NCI-H226 (cell line): ENCODE results near the gene DMTF1.

ENCODE experiments used
- DNase-seq: peaks from one replicate; pipeline ENCODE4 v3.0.0-alpha.2; 2015

The DMTF1 gene

DNA sequence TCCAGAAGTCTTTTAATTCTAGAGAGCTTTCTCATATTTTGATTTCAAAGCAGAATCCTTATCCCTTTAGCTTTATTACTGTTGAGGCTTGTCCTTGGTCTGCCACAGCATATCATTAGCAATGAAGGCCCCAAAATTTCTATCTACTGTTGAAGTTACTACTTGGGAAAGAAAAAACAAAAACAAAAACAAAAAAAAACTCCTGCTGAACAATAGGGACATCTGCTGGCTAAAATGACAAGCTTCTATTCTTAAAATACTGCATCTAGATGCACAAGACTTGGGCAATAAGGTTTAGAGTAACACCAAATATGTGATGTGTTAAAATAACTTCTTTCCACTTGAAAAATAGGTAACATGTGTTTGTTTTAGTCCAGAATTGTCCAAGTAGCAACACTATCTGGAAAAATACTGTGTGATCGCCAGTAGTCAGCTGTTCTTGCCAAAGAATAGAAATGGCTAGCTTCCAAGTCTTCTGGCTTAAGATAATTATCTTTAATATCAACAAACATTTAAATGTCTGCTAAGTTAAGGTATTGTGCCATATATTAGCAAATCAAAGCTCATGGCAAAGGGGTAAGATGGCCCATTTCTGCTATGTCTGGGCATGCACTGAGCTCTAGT is 3.8 kb upstream of the DMTF1 start:
- no peak for DNase-seq

DNA sequence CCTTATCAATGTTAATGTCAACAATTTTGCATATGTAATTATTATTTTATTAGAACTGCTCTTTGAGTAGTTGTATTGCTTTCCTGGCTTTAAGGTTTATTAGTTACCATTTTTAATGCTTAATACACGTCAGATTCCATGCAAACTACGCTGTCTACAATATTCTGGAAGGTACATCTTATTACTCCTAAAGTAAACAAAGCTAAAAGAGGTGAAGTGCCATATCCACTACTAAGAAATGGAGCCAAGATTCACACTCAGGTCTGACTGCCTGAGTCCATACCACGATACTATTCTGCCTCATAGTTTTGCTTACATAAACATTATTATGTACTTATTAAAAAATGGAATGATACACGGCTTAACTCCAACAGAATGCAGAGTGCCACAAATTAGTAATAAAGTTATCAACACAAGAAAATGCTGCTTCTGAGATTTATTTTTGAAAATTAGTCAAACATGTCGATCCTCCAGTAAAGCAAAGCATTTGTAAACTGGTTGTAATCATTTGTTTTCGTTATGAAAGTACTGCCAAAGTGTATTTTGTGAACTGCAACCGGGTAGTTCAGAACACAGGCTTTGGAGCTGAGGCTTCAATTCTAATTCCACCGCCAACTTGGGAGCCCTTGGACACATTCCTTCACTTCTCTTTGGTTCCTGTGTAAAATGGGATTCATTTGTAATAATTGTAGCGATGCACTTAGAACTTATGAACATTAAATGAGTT is 1.1 kb upstream of the DMTF1 start:
- DNase-seq, result no peak

DNA sequence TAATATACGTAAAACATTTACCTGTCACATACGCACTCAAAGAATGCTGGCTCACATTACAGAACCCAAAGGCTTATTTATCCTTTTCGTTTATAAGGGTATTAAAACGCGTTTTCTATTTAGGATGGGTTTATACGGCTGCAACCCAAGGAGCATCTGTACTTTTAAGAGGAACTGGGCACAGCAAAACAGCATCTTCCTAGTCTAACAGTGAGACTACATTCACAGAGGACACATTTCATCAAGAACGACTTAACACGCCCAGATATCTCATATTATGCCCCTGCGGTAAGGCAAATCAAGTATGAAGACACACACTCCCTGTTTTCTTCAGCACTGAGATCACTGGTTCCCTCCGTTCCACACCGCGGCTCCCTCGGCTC is 533 bp upstream of the DMTF1 start:
- DNase-seq, result no peak

DNA sequence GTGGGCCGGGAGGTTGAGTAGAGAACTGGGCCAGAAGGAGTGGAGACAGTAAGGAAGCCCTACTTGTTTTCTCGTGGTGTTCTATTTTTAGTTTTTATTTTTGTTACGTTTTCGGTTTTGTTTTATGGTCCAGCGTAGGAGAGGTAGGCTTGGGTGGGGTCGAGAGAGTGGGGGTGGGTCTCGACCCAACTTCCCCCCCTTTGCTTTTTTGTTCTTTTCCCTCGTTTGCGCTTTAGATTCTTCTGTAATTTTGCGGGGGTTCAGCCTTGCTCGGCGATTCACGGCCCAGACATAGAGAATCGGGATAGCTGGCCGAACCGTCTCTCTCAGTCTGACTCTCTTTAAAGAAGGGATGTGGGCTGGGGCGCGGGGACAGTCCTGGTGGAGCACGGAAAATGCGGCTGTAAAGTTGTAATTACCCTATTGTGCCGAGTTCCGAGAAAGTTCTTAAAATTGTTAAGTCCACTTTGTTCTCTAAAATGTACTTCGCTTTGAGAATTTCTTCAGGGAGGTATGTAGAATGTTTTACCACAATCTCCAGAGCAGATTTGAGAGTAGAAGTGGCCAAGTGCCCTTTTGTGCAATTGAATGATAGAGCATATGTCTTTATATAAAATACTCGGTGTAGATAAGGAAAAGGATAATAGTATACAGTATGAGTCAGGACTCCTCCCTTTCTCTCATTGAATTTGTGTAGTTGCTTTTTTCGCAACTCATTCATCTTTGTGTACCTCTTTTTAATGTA is 816 bp downstream of the DMTF1 start:
- no peak for DNase-seq

DNA sequence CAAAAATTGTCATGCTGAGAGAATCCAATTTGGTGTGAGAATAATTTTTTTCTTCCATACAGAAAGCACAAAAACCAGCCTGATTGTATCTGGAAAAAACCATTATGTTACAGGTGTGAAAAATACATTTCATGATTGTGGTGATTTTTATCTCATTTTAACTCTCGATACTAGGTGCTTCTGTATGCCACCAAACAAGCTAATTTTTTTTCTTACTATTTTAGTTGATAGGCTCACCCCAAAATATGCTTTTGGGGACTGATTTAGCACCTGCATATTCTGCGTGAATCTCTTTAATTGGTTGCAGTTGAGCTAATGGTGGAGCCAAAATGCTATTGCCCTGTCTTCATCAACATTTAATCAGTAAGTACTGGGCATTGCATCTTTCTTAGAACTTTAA is 1.9 kb downstream of the DMTF1 start:
- no peak for DNase-seq

DNA sequence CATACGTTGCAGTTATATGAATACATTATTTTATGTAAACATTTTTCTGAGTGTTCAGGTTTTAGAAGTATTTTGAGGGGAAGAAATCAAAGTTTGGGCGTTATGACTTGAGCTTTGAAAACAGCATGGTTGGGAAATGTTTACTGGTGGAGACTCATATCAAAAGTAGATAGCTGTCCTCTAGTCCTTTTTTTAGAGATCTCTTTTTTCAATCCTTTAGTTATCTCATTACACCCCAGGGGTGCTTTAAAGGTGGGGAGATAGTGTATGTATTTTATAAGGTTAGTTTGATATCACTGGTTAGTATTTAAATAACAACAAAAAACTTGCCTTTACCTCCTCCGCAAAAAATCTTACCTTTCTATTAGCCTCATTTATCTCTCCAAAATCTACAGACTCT is 2.3 kb downstream of the DMTF1 start:
- no peak for DNase-seq

DNA sequence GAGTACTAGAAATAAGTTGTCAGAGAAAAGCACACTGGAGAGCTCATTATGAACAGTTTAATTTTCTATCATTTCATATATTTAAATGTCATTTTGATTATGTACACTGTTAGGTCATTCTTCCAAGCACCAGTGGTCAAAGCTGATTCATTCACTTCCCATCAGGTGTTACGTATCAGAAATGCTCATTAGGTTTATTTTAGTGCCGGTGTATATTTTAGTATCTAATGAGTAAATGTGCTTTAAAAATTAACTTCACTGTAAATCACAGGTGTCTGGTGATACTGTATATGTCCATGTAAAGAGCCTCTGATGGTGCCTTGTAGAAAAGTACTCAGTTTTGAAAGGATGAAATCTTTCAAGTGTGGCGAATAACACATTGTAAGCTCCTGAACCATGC is 3.5 kb downstream of the DMTF1 start:
- no peak for DNase-seq

DNA sequence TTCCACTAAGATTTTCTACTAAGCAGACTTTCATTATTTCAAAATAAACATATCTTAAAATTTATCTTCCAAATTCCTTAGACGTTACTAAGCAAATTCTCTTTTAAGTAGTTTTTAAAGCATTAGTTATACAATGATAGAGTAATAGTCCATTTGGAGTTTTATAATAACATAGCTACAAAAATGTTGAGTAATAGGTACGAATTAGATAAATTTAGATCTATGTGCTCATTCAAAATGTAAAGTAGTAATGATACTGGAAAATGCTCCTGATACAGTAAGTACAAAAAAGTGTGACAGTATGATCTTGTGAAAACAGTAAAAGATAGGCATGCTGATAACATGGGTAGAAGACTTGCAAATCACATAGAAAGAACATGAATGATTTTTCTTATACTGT is 4.5 kb downstream of the DMTF1 start:
- DNase-seq, result no peak

DNA sequence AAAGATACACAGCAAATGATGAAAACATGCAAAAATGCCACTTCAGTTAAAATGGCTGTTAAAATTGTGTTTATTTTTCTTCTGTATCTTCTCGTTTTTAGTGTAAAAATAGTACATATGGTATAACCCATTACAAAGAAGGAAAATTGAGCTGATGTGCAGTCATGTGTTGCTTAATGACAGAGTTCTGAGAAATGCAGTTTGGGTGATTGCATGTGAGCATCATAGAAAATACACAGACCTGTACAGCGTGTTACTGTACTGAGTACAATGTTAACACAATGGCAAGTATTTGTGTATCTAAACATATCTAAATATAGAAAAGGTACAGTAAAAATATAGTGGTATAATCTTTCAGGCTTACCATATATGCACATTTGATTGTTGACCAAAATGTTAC is 7.3 kb downstream of the DMTF1 start:
- no peak for DNase-seq

DNA sequence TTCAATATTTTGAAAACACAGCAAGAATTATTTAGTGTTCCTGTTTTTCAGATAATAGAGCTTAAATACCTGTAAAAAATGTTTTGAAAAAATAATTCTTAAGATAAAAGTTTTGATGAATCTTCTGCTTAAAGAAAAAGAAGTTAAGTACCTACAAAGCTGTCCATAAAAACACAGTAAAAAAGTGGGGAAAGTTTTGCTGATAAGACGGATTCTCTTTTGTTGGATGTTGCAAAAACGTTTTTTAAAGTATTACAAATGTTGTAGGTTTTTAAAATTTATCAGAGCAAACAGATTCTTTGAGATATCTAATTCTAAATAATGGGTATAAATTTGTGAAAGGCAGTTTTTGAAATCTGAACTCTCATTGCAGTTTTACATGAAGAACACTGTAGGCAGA is 12.2 kb downstream of the DMTF1 start:
- DNase-seq, result no peak

DNA sequence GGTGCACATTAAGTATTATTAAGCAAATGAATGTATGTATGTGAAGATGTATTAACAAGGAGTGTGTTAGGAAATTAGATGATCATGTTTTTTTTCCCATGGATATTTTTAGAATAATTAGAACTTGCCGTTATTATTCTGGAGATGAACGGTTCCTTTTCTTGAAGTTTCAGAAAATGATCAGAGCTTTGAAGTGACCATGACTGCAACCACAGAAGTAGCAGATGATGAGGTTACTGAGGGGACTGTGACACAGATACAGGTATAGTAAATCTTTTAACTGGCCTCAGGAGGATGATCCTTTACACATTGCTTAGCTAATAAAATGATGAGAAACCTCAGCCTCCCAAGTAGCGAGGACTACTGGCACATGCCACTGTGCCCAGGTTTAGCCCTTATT is 18.6 kb downstream of the DMTF1 start:
- DNase-seq, result no peak

DNA sequence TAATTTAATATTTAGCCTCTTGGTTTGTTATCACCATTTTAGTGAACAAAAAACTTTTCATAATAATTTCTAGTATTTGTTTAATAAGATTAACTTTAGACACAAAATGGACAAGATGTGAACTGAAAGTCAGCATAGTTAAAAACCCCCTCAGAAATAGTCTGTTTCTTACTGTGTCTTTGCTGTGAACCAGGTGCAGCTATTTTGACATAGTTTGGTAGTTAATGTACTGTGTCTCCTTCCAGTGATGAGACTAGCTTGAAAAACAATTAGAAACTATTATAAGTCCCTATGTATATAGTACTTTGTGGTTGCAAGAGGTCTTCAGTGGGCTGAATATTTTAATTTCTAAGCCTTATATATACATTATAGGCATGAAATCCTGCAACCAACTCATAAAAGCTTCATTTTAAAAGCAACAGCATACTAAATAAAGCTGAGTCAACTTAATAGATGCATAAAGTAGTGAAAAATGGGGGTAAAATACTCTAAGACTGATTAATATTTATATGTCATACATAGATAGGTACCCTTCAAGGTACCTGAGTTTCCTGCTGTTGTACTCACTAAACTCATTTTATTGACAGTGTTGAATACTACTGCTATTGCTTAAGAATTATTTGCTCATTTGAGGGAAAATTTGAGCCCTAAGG is 19.2 kb downstream of the DMTF1 start:
- no peak for DNase-seq

DNA sequence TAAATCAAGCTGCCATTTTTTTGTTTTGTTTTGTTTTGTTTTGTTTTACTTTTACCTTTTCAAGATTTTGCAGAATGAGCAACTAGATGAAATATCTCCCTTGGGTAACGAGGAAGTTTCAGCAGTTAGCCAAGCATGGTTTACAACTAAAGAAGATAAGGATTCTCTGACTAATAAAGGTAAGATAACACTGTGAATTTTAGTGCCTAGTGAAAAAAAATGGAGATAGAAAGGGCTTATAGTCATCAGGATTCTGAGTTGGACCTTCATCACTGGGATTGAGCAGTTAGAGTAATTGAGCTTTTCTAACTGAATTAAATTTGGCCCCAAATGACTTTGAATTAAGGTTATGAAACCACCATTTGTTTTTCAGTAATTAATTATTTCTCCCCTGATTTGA is 21.2 kb downstream of the DMTF1 start:
- no peak for DNase-seq

DNA sequence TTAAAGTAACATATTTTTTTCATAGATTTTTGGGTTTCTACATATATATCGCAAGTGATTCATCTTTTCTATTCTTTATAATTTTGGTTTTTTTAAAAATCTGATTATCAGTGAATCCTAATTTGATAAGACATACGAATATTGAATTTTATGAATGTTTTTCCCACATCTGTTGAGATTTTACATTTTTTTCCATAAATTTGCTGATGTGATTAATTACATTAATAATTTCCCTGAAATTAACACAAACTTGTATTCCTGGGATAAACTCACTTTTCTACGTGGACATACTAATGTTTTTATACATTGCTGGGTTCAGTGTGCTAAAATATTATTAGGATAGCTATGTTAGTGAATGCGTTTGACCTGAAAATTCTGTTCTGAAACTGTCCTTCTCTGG is 26.1 kb downstream of the DMTF1 start:
- no peak for DNase-seq

DNA sequence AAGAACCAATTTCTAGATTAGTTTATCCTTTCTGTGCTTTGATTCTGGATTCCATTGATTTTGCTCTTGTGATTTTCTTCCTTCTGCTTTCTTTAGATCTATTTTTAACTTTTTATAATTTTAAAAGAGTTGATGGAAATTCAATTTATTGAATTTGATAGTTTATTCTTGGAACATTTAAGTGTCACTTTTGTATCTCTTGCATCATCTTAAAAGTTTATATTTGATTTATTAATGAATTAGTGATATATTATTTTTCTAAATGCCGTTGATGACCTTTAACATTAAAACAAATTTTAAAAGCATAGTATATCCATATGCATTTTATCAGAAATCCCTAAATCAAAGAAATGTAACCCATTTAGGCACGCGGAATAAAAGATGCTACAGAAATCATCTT is 26.9 kb downstream of the DMTF1 start:
- no peak for DNase-seq

DNA sequence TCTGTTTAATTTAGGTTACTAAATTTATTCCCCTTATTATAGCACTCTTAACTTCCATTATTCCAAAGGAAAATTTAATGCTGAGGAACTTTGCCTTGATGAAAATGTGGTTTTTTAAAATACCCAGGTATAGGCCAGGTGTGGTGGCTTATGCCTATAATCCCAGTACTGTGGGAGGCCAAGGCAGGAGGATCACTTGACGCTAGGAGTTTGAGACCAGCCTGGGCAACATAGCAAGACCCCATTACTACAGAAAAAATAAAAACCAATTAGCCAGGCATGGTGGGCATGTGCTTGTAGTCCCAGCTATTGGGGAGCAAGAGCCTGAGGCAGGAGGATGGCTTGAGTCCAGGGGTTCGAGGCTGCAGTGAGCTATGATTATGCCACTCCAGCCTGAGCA is 34.9 kb downstream of the DMTF1 start:
- DNase-seq, result no peak

DNA sequence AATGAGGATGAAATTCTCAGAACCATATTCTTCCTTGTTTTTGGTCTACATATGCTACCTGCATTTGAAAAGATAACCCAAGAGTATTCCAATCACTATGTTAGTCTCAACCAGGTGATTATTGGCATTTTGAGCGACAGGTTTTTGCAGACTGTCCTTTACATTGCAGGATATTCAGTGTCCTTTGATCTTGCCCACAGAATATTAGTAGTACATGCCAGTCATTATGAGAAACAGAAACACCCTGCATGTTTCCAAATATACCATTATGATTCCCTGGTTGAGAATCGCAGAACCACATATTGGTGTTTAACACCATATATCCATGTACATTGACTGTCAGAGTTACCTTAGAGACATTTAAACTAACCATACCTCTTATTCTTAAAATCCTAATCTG is 36.7 kb downstream of the DMTF1 start:
- no peak for DNase-seq

DNA sequence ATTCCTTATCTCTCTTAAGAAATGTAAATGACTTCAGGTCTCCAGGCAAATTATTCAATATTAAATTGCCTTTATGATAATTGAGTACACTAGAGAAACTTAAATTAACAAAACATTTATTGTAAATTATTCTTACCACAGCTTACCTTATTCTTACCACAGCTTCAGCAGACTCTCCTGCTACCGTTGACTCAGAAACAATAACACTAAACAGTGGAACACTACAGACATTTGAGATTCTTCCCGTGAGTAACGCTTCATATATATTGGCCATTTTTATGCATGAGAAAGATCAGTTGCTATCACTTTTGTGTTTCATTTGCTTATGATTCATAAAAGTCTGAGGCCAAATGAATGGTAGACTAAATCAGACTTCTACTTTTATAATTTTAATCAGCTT is 38.5 kb downstream of the DMTF1 start:
- no peak for DNase-seq

DNA sequence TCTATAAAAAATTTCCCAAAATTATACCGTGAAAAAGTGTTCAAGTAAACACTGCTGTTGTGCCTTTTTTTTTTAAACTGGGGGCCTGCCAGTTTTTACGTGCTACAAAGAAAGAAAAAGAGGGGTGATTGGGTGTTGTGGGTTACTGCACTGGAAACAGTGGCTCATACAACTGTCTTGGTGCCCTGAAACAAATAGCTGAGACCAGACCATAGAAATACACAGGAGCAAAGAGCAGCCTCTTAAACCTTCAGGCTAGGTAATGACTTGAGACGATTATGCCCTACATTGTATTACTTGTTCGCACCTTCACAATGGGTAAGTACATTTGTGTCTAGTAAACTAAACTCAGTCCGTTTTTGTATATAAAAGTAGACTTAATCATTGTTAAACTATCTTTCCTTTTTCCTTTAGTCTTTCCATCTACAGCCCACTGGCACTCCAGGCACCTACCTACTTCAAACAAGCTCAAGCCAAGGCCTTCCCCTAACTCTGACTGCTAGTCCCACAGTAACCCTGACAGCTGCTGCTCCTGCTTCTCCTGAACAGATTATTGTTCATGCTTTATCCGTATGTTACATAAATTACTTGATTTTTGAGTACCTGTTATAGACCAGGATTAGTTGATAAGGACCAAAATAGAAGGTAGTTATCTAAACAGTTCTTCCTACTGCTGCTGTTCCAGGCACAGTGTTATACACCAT is 40.7 kb downstream of the DMTF1 start:
- no peak for DNase-seq

DNA sequence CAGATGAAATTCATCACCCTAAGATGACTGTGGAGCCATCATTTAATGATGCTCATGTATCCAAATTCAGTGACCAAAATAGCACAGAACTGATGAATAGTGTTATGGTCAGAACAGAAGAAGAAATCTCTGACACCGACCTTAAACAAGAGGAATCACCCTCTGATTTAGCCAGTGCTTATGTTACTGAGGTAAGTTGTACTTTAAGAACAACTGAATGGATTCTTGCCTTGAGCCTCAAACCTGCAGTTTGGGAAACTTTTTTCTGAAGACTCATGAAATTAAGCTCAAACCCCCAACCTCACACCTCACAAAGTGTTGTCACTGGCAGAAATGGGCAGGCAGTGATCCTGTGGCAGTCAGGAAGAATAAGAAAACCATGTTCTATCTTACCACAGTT is 41.7 kb downstream of the DMTF1 start:
- no peak for DNase-seq

DNA sequence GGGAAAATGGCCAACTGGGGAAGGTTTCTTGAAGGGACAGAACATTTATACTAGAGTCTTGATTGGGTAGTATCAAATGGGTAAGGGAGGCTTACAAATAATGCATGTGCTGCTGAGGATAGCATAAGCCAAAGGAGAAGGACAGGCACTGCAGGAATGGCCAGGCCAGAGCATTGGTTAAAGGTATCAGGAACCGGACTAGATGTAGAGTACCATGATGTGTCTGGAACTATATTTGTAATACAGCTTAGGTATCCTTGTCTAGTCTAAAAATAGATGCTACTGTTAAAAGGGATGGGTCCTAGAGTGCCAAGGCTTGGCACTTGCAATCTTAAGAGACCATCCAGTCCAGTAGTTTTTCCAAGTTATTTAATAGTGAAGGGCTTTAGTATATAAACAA is 47.0 kb downstream of the DMTF1 start:
- no peak for DNase-seq

DNA sequence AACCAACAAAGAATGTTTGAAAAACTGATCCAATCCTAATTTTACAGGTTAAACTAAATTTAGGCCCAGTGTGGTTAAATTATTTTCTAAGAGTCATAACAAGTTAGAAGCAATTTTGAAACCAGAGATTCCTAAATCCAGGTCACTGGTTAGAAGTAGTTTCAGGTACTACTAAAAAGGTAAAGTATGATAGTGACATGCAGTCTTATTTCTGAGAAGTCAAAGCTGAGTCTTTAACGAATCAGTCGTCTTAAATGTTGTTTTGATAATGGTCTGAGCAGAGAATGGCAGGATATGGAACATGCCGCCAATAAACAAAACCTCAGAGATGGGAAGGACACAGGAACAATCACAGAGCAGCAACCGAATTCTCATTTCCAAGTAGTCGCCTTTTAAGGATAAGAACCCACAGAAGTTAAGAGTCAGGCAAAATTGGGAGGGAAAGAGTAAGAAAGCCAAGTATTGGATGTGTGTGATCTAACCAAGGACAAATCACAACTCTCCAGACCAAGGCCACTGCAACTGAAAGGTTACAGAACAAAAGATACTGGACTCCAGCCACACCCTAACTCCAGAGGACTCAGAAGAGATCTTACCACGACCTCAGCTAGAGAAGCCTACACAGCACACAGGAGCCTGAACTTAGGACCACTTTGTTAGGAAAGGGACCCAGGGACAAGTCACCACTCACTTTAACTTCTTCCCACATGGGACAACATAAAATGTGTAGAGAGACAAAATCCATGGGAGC is 47.6 kb downstream of the DMTF1 start:
- no peak for DNase-seq

DNA sequence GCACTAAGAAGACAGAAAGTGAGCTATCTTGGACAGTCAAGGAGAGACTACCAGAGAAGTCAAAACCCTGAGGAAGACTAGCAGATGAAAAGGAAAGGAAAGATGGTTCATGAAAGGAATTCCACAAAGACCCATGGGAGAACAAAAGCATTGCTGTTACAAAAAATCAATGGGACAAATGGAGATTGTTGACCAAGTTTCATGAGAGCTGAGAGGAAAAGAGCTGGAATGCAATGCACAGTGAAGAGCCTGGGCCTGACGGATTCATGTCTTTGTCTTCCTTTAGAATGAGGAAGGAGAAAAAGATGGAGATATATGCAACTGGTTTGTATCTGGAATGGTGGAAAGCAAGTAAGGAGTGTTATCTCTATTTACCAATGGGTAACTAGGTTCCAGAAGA is 50.0 kb downstream of the DMTF1 start:
- DNase-seq, result no peak
